ENCODE measurements around the gene HACD2.

DNA sequence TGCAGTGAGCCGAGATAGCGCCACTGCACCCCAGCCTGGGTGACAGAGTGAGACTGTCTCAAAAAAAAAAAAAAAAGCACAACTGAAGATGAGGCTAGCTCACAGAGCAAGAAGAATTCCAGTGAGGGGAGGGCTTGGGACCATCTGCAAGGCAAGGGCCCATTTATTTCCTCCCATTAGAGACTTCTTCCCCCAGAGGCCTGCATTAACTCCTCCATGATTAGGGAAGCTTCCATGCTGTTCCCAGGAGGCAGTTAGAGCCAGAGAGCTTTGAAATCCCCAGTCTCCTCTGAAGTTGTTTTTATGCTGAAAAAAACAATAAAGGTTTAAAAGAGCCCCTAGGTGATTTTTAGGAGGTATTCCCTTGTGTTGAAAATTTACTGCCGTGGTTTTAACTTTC, 81.7 kb downstream of the HACD2 start:
- TF ChIP-seq POLR2AphosphoS5 (IDR thresholded peaks at IDR 0.05; ENCODE audit: borderline replicate concordance, low read depth, low read length) (no peak), EZH2 (IDR thresholded peaks at IDR 0.05) (no peak)

All from SK-N-MC (cell line).